HG03558 (cell line): ENCODE results near the gene PRR5.

Experiments used
- ATAC-seq: cut with Tn5 transposase; IDR thresholded peaks from one replicate; pipeline ENCODE4 v1.9.1; 2021; ENCODE audit warnings: moderate number of reproducible peaks; ENCODE audit not compliant: unreplicated experiment; ENCODE audit errors: extremely low read depth

Gene PRR5

DNA sequence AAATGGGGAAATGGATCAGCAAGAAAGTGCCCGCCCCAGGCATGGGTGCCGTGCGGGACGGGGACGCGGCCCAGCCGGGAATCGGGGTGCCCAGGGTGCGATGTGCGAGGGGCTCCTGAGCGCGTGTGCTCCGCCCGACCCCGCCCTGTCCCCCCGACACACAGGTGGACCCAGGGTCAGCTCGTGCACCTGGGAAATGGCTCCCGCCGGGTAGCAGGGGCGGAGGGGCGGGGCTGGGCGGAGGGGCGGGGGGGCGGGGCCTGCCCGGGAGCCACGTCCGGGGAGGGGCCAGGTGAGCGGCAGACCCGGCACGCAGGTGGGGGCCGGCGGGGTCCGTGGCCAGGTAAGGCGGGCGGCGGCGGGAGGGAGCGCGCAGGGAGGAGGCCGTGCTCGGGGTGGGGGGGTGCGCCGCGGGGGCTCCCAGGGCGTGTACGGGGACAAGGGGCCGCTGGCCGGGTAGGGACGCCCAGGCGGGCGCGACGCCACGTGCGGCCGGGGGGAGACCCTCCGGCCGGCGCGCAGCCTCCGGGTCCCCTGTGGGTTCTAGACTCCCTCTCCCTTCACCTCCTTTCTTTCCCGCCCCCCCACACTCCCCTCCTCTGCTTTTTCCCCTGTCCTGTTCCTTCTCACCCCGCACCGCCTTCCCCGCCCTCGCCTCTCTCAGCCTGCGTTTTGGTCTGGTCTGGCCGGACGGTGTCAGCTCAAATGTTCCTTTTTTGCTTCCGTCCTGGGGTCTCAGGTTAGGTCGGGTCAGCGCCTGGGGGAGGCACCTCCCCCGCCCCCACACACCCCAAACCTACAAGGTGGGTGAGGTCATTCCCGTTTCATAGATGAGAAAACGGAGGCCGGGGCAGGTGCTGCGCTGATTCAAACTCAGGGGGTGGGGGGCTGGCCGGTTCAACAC is 50.5 kb downstream of the PRR5 start, which contains the start of gene ARHGAP8:
Gene ARHGAP8, plus strand, starts transcription at position 291 of the 904 bp plus-strand sequence. CDS start 33,953 bp downstream, outside the sequence.
- ATAC-seq = no peak

DNA sequence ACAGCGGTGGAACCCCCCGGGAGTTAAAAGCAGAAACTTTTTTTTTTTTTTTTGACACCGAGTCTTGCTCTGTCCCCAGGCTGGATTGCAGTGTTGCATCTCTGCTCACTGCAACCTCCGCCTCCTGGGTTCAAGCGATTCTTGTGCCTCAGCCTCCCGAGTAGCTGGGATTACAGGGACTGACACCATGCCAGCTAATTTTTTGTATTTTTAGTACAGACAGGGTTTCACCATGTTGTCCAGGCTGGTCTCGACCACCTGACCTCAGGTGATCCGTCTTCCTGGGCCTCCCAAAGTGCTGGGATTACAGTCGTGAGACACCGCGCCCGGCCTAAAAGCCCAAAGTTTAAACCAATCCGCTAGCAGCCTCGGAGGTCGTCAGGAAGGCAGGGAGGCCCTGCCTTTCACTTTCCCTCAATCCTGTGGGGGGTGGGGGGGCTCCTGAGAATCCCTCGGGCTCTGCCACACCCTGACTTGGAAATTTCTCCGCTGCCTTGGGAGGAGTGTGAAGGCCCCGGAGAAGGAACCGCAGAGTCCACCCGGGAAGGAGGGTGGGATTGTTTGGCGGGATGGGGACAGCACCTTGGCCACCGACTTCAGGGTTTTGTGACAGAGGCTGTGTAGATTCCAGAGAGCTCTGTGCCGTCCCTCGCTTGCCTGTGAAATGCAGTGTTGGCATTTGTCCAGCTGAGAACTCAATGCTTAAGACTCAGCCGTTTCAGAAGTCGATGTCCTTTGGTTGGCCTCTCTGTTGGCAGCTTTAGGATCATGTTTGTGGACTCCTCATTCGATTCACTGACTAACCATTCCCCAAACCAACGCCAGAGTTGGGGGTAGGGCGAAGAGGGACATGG is 51.4 kb downstream of the PRR5 start:
- no peak for ATAC-seq

- ATAC-seq = no peak
Observed at GRCh38 chr22:44754998-44755397, 53.0 kb downstream of the PRR5 start.

DNA sequence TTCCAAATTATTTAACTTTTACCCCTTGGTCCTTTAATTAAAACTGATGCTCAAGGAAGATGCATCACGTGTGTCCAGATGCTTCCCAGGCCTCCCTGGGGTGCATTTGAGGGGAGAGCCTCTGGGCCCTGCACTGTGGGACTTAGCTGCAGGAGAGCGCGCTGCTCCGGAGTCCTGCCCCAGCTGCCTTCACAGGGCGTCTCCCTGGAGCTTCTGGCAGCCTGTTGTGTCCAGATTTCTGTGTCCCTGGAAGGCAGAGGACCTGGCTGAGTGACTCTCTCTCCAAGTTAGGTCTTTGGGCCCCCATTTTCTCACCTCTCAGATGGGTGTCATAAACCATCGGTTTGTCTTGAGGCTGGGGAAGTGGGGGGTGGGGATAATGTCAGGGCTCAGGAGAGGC is 53.4 kb downstream of the PRR5 start:
- ATAC-seq = no peak

DNA sequence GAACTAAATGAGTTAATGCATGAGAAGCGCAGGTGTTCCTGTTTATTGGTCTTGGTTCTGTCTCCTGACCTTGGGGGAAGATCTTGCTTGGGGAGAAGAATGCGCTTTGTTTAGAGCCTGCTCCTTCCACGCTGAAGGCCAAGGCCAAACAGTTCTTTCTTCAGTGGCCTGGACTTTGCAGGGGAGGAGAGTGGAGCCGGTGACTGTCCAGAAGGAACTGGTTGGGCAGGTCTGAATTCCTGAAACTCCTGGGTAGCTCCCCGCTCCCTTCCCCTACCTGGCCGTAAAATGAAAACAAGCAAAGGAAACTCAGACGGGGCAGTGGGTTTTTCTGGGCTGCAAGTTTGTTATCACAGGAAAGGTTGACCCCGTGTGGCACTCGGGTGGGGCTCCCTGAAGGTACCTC is 54.0 kb downstream of the PRR5 start:
- ATAC-seq = no peak

- ATAC-seq = no peak
Observed at GRCh38 chr22:44758344-44758973, 56.5 kb downstream of the PRR5 start.

DNA sequence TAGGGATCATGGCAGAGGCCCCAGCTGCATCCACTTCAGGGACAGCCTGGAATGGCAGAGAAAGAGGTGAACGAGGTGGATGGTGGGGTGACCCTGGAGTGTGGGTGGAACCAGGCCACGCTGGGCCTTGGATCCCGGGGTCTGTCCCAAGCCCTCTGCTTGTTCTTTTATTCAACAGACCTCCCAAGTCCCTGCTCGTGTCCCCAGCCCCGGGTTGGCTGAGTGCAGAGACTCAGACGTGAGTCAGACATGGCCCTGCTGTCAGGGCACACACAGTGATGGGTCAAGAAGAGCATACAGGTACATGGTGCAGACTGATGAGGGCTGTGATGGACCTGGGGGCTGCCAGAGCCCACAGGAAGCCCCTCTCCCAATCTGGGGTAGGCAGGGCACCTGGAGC is 57.0 kb downstream of the PRR5 start:
- no peak for ATAC-seq

- no peak for ATAC-seq
Observed at GRCh38 chr22:44759430-44760310, 57.7 kb downstream of the PRR5 start.

DNA sequence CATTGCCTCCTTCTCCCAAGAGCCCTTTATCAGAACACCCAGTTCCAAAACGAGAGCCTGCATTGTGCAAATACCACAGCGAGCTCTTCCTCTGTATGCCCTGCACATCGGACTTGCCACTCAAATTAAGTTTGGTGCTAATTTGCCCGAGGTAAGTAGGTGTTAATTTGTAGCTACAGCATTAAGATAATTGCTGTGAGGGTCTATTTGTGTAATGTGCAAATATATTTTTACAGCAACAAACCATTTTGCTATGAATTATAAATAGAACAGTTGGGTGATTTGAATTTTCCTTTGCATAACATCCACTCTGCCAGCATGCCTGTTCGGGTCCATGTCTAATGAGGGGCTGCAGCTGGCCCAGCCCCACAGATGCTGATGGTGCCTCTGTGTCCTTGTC is 58.5 kb downstream of the PRR5 start:
- ATAC-seq = no peak

DNA sequence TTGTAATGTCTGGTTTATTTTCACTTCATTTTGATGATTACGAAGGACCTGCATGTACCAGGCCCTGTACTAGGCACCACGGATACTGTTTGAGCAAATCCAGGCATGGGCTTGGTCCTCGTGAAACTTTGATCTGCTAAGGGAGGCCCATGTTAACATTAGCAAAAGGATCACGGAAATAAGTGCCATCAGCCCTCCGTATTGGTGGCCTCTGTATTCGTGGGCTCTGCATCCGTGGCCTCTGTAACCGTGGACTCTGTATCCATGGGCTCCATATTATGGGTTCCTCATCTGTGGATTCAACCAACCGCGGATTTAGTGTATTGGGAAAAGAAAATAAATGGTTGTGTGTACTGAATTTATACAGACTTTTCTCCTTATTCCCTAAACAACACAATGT is 59.0 kb downstream of the PRR5 start:
- ATAC-seq = no peak

- no peak for ATAC-seq
Observed at GRCh38 chr22:44764373-44764772, 62.4 kb downstream of the PRR5 start.

DNA sequence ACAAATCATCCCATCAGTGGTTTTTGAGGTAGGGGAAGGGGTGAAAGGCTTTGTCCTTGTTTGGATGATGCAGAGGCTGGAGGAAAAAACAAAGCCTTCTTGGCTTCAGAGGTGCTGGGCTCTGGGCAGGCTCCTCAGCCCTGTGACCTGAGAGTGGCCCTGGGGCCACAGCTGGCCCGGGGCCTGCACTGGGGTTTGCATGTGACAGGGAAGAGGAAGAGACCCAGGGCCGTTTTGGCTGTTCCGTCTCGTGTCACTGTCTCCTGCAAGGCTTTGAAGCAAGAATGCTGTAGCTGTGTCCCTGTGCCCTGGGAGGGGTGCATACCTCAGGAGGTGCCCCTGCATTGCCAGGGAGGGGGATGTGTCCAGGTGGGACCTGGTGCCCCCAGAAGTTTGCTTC is 63.0 kb downstream of the PRR5 start:
- no peak for ATAC-seq

DNA sequence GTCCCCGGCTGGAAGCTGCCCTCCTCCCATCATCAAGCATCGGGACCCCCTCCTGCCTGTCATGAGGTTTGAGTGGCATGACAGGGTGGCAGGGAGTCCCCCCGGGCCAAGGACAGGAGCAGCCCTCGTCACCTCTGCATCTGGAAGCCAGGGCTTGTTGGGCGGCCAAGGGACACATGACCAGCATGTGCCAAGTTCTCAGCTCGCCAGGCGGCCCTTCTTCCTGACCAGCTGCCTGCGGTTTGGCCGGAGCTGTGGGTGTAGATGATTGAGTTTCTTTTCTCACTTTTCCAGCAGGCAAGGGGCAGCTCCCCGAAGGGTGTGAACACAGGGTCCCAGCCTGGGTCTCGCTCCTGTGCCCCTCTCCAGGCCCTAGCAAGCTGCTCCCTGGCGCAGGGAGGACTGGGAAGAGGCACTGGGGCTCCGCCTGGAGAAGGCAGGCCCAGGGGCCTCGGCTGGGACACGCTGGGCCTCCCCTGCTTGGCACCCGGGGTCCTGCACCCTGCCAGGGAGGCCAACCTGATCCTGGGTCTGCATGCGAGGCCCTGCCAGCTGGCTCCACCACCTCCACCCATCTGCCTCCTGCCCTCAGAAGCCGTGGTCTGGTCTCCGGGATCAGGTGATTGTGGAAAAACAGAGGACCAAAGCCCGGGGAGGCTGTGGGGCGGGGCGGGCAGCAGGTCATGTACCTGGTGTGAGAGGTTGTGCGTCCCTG is 63.7 kb downstream of the PRR5 start:
- no peak for ATAC-seq

DNA sequence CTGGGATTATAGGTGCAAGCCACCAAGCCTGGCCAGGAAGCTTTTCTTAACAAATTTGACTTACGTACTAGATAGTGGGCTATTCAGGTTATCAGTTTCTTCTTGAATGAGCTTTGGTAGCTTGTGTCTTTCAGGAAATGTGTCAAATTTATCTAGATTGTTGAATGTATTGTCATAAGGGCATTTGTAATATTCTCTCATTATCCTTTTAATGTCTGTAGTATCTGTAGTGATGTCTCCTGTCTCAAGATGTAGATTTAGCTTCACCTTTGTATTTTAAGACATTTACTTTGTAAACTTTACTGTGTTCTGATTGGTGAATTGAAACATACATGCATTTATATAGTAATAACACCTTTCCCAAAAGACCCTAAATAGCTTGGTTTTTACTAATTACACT is 71.1 kb downstream of the PRR5 start:
- ATAC-seq = no peak

- ATAC-seq = no peak
Observed at GRCh38 chr22:44775862-44776261, 73.9 kb downstream of the PRR5 start.

DNA sequence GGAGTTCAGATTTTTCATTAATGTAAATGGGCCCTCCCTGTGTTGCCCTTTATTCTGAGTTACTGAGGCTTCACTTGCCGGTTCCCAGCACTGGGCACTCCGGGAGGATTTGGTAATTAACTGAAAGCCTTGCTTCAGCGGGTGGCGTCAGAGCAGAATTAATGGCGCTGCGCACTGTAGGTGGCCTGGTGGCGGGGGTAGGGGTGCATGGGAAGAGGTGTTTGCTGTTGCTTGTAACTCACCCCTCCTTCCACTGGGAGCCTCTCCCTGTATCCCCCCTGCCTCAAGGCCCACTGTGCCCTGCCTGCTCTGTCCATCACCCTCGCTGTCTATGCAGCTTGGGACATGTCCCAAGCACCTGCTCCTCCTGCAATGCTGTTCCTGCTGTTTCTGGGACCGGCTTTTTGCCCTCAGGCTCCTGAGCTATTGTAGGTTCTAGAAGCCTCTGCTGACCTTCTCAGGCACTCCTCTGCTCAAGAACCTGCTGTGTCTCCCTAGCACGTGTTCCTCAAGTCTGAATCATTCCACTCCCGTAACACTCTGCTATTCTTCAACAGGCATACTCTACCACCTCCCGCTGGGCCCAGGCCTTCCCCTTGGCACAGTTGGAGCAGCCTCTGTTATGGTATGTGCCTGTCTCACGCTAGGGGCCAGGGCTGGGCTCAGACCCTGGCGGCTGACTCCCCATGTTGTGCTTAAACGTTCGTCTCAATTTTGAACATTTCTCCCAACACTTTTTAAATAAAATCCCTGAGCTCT is 74.8 kb downstream of the PRR5 start:
- ATAC-seq = no peak

- no peak for ATAC-seq
Observed at GRCh38 chr22:44777364-44777755, 75.4 kb downstream of the PRR5 start.

DNA sequence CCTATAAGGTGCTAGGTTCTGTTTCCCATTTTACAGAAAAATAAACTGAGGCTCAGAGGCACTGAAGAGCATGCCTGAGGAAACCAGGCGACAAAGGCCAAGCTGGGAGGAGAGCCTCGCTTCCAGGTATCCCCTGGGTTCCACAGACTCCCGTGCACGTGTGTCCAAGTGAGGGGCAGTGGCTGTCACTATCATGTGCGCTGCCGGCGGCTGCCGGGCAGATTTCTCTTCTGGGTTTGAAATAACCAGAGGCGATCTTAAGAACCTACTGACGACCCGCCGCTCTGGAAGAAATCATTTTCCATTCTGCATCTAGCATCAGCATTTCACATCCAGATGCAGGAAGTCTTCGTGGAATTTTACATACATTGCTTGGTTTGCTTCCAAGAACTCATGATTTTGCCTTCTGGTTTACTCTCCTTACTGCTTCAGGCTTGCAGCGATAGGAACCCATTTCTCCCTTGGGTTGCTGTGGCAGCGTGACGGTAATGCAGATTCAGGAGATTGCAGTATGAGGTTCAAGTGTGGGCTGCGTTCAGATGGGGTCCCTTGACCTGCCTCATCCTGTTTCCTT is 79.0 kb downstream of the PRR5 start:
- ATAC-seq = no peak
